Osteoblast (primary cell): ENCODE results near the gene GOLGA2. TPM values are rescaled to one million over a fixed set of nuclear protein-coding genes. Genes with fewer than 3 reads are reported as not detected.
A peak's percentile ranks its signal among the peaks of the same experiment; 100 is the strongest.

Experiments used
- DNase-seq: peaks from one replicate; pipeline ENCODE4 v3.0.0; 2011; ENCODE audit warnings: low spot score, mixed read lengths; ENCODE audit not compliant: insufficient read length; ENCODE audit errors: missing footprints
- H2AFZ ChIP-seq: 2 replicates; pipeline ENCODE4 v1.6.0; 2011; ENCODE audit warnings: mild to moderate bottlenecking, low read length
- H3K27ac ChIP-seq: 2 replicates; pipeline ENCODE4 v1.5.1; 2011; ENCODE audit warnings: mild to moderate bottlenecking, low read depth, low read length, moderate library complexity
- H3K27me3 ChIP-seq: 2 replicates; pipeline ENCODE4 v1.6.0; 2012; ENCODE audit warnings: mild to moderate bottlenecking, control low read depth, inconsistent platforms, low read length, moderate library complexity; ENCODE audit not compliant: insufficient read depth
- H3K36me3 ChIP-seq: 2 replicates; pipeline ENCODE4 v1.5.1; 2011; ENCODE audit warnings: mild to moderate bottlenecking, low read length, control low read depth, moderate library complexity; ENCODE audit not compliant: insufficient read depth
- H3K4me1 ChIP-seq: 2 replicates; pipeline ENCODE4 v1.5.1; 2011; ENCODE audit warnings: mild to moderate bottlenecking, low read length, control low read depth, moderate library complexity; ENCODE audit not compliant: insufficient read depth
- H3K4me2 ChIP-seq: 2 replicates; pipeline ENCODE4 v1.6.0; 2011; ENCODE audit warnings: mild to moderate bottlenecking, low read length; ENCODE audit not compliant: insufficient read depth
- H3K4me3 ChIP-seq: fragments of 200-600 bp; sonication (generic); 3 replicates; pipeline ENCODE4 v1.5.1; 2012; ENCODE audit warnings: mild to moderate bottlenecking, low read length, inconsistent platforms; ENCODE audit not compliant: insufficient read depth
- H3K79me2 ChIP-seq: 2 replicates; pipeline ENCODE4 v1.6.0; 2012; ENCODE audit warnings: mild to moderate bottlenecking, low read length, control low read depth, inconsistent platforms; ENCODE audit not compliant: insufficient read depth
- H3K9me3 ChIP-seq: 2 replicates; pipeline ENCODE4 v1.5.1; 2011; ENCODE audit warnings: low read depth, low read length, control low read depth
- H4K20me1 ChIP-seq: 2 replicates; pipeline ENCODE4 v1.6.0; 2012; ENCODE audit warnings: mild to moderate bottlenecking, low read length, control low read depth; ENCODE audit not compliant: insufficient read depth
- total RNA-seq: library from RNA; depleted of rRNA; stranded (reverse); fragments of >200 nt; gene quantifications from 2 replicates; pipeline ENCODE4 v1.2.3, GENCODE V29; 2012
- TF ChIP-seq, protein P1 (sequence below): IDR thresholded peaks from 2 replicates; pipeline ENCODE4 v1.5.1; 2011; ENCODE audit warnings: mild to moderate bottlenecking, low read depth, low read length, moderate library complexity; ENCODE audit errors: extremely low read depth

The GOLGA2 gene
- total RNA-seq, 1 donor: 121 TPM

DNA sequence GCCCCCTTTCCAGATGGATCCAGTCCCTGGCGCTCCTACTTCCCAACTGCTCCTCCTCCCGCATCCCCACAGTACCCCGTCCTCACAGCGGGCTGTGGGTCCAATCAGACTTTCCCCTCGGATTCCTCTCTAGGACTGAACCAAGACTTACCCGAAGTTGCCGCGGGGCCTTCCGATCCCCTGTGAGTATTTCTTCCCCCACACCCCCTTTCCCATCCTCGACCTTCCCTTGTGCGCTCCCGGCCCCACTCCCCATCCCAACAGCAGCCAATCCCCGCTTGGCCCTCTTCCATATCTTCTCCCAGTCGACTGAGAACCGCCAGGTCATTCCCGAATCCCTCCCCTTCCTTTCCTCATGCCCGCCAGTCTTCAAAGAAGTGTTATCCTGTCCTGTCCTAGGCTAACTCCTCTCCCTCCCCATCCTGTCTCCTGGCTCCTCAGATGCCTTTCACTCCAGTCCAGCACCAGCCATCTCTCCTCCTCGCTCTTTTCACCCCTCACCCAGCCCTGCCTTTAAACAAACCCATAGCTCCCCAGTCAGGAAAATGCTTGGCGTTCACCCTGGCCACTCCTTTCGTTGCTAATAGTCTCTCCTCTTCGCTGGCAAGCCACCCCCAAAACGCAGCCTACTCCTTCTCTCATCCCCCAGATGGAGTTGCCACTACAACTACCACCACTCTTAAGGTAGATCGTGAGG, 915 bp upstream of the GOLGA2 start:
- no peaks in the 10 kb centered on the region for H3K9me3 ChIP-seq
- peaks cover 58% of the 10 kb centered on the region for H3K79me2 ChIP-seq
- H2AFZ ChIP-seq: peak overlapping the region; percentile 96
- peaks cover 19% of the 10 kb centered on the region for H3K36me3 ChIP-seq
- H3K4me2 ChIP-seq: peak overlapping the region; percentile 95
- DNase-seq: peak; percentile 93
- TF ChIP-seq, protein P1, sequence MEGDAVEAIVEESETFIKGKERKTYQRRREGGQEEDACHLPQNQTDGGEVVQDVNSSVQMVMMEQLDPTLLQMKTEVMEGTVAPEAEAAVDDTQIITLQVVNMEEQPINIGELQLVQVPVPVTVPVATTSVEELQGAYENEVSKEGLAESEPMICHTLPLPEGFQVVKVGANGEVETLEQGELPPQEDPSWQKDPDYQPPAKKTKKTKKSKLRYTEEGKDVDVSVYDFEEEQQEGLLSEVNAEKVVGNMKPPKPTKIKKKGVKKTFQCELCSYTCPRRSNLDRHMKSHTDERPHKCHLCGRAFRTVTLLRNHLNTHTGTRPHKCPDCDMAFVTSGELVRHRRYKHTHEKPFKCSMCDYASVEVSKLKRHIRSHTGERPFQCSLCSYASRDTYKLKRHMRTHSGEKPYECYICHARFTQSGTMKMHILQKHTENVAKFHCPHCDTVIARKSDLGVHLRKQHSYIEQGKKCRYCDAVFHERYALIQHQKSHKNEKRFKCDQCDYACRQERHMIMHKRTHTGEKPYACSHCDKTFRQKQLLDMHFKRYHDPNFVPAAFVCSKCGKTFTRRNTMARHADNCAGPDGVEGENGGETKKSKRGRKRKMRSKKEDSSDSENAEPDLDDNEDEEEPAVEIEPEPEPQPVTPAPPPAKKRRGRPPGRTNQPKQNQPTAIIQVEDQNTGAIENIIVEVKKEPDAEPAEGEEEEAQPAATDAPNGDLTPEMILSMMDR: no peak
- H3K4me1 ChIP-seq: peaks cover 22% of the 10 kb centered on the region
- H3K4me3 ChIP-seq: peak overlapping the region; percentile 79
- H3K27ac ChIP-seq: peak overlapping the region; percentile 86
- H3K27me3 ChIP-seq: no peaks in the 10 kb centered on the region
- H4K20me1 ChIP-seq: peaks cover 29% of the 10 kb centered on the region

DNA sequence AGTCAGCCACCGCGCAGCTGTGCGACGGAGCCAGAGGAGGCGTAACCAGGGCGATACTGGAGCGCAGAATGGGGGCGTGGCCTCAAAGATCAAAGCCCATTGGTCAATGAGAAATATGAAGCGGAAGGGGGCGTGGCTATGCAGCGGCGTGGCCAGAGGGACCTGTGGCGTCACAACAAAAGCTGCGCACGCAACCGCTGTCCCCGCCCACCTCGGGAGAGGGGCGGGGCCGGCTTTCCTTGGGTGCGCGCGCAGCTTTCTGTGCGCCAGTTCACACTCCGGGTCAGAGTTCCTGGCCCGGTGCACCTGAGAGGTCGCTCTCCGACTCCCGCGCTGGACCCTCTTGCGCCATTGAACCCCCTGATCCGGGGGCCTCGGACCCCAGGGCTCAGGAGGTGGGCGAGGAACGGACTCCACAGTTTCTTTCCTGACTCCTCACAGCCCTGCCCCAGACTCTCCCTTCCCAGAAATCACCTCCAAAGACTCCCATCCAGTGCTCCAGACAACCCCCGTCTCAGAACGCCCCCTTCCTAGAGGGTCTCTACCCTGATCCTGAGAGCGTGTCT, 284 bp upstream of the GOLGA2 start, which contains the start of gene SWI5:
Gene SWI5, plus strand, starts transcription at position 269 of the 566 bp plus-strand sequence.
- Histone ChIP-seq H3K4me2 (peak within 1 kb of the TSS; percentile 98), H3K9me3 (no peaks in the 10 kb centered on the region), H2AFZ (peak within 1 kb of the TSS; percentile 96), H3K27ac (peak within 1 kb of the TSS; percentile 88), H4K20me1 (peaks cover 35% of the 10 kb centered on the region), H3K36me3 (peaks cover 25% of the 10 kb centered on the region), H3K79me2 (peaks cover 64% of the 10 kb centered on the region), H3K4me3 (peak within 1 kb of the TSS; percentile 79), H3K4me1 (peaks cover 22% of the 10 kb centered on the region), H3K27me3 (no peaks in the 10 kb centered on the region)
- DNase-seq: peak; percentile 97
- TF ChIP-seq, protein P1: no peak

DNA sequence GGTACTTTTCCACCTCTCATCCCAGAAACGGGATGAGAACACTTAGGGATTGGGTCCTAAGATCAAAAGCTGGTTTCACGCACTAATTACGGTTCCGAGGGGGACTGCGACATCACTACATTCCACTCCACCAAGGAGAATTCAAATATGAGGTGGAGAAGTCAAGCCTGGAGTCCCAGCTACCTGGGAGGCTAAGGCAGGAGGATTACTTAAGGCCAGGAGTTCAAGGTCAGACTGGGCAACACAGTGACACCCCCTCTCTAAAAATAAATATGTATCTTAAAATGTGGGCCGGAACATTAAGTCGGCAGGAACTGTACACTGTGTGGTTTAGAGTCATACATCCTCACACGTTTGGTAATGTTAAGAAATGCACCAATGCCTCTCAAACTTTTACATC, 1.6 kb downstream of the GOLGA2 start:
- Histone ChIP-seq H3K4me3 (peak overlapping the region; percentile 79), H3K4me1 (peaks cover 22% of the 10 kb centered on the region), H2AFZ (no peak overlapping the region), H3K4me2 (peak overlapping the region; percentile 98), H3K36me3 (peaks cover 41% of the 10 kb centered on the region), H4K20me1 (peaks cover 48% of the 10 kb centered on the region), H3K79me2 (peaks cover 74% of the 10 kb centered on the region), H3K27ac (peak overlapping the region; percentile 88), H3K27me3 (no peaks in the 10 kb centered on the region), H3K9me3 (no peaks in the 10 kb centered on the region)
- peak; percentile 35 for DNase-seq
- TF ChIP-seq, protein P1: no peak

DNA sequence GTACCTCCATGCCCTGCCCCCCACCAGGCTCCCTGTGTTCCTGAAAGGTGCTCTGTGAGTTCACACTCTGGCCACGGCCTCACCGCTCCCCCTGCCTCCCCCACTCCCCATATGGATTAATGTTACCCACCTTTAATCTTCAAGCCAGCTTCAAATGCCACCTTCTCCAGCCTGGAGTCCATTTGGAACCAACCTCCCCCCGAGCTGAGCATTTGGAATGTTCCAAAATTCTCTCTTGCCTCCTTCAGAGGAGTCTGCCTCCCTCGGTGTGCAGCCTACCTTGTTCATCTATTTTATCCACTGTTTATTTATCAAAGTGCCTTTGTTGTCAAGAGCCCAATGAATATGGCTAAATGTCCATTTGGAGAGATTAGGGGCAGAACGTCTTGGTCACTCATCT, 4.3 kb downstream of the GOLGA2 start:
- Histone ChIP-seq H3K36me3 (peaks cover 68% of the 10 kb centered on the region), H3K79me2 (peaks cover 70% of the 10 kb centered on the region), H2AFZ (no peak overlapping the region), H3K4me1 (peaks cover 12% of the 10 kb centered on the region), H3K9me3 (no peaks in the 10 kb centered on the region), H4K20me1 (peaks cover 57% of the 10 kb centered on the region), H3K4me3 (no peak overlapping the region), H3K4me2 (no peak overlapping the region), H3K27ac (no peak overlapping the region), H3K27me3 (no peaks in the 10 kb centered on the region)
- TF ChIP-seq, protein P1: no peak
- DNase-seq: peak; percentile 30
